Caco-2 (cell line): ENCODE results near the gene PHF21A. TPM values are rescaled to one million over a fixed set of nuclear protein-coding genes. Genes with fewer than 3 reads are reported as not detected.

Experiments used
- total RNA-seq: library from RNA; stranded (reverse); gene quantifications from 2 replicates; pipeline ENCODE4 v1.2.3, GENCODE V29; 2022

Gene PHF21A
- total RNA-seq, 1 experiment from 2014 or later, result 20.0 TPM

Other genes with a start within 250 kb of the PHF21A start
- 8.2 and 8.5 TPM in 2 replicates for gene MAPK8IP1, start 235.8 kb downstream of the PHF21A start, total RNA-seq
- 1.2 and 1.3 TPM in 2 replicates for gene FREY1, start 214.2 kb downstream of the PHF21A start, total RNA-seq
- gene PEX16, start 203.6 kb downstream of the PHF21A start, total RNA-seq, result 41.4 and 45.8 TPM in 2 replicates
- 62.3 and 67.4 TPM in 2 replicates for gene LARGE2, start 198.8 kb downstream of the PHF21A start, total RNA-seq
- gene CREB3L1, start 156.2 kb upstream of the PHF21A start, total RNA-seq, result 24.9 and 29.5 TPM in 2 replicates
- 59.3 and 59.5 TPM in 2 replicates for gene DGKZ, start 226.0 kb upstream of the PHF21A start, total RNA-seq